HFFc6 (cell line): ENCODE results near the gene PTPRR. TPM values are rescaled to one million over a fixed set of nuclear protein-coding genes. Genes with fewer than 3 reads are reported as not detected.
A peak's percentile ranks its signal among the peaks of the same experiment; 100 is the strongest.

Experiments used
- DNase-seq: peaks from one replicate; pipeline ENCODE4 v3.0.0-alpha.2; 2018
- H3K27ac Mint-ChIP-seq: 2 replicates; pipeline ENCODE4 v1.8.0; 2020; ENCODE audit warnings: mild to moderate bottlenecking, mixed read lengths
- H3K27me3 Mint-ChIP-seq: 2 replicates; pipeline ENCODE4 v1.8.0; 2021; ENCODE audit warnings: mild to moderate bottlenecking, moderate library complexity, mixed read lengths; ENCODE audit not compliant: insufficient read depth
- H3K36me3 Mint-ChIP-seq: 2 replicates; pipeline ENCODE4 v1.8.0; 2021; ENCODE audit warnings: low read depth, mixed read lengths
- H3K4me1 Mint-ChIP-seq: 2 replicates; pipeline ENCODE4 v1.8.0; 2020; ENCODE audit warnings: low read depth, mixed read lengths
- H3K4me3 Mint-ChIP-seq: 2 replicates; pipeline ENCODE4 v1.8.0; 2020; ENCODE audit warnings: mild to moderate bottlenecking, moderate library complexity, mixed read lengths
- H3K9me3 Mint-ChIP-seq: 2 replicates; pipeline ENCODE4 v1.8.0; 2020; ENCODE audit warnings: mild to moderate bottlenecking, mixed read lengths
- total RNA-seq, 6 experiments: library from RNA; stranded (reverse); fragmentation: NEBNext Ultra II Directional; extraction: Animal tissue kit (Norgen Biotek cat#: 25700); gene quantifications; 2 replicates in 1 of 6; 3 replicates in 5 of 6; pipeline ENCODE4 v1.2.3, GENCODE V29; 2021
- TF ChIP-seq, protein P1 (sequence below): fragments of 200-600 bp; sonication (generic); IDR thresholded peaks from 2 replicates; pipeline ENCODE4 v1.5.0; 2021; ENCODE audit warnings: antibody characterized with exemption, mild to moderate bottlenecking

The PTPRR gene
- total RNA-seq, 6 experiments from 2014 or later, result 0.40 to 1.1 (median 0.48) TPM

- TF ChIP-seq, protein P1, sequence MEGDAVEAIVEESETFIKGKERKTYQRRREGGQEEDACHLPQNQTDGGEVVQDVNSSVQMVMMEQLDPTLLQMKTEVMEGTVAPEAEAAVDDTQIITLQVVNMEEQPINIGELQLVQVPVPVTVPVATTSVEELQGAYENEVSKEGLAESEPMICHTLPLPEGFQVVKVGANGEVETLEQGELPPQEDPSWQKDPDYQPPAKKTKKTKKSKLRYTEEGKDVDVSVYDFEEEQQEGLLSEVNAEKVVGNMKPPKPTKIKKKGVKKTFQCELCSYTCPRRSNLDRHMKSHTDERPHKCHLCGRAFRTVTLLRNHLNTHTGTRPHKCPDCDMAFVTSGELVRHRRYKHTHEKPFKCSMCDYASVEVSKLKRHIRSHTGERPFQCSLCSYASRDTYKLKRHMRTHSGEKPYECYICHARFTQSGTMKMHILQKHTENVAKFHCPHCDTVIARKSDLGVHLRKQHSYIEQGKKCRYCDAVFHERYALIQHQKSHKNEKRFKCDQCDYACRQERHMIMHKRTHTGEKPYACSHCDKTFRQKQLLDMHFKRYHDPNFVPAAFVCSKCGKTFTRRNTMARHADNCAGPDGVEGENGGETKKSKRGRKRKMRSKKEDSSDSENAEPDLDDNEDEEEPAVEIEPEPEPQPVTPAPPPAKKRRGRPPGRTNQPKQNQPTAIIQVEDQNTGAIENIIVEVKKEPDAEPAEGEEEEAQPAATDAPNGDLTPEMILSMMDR, result no peak
- H3K4me3 Mint-ChIP-seq, result no peak overlapping the region
- no peaks in the 10 kb centered on the region for H3K36me3 Mint-ChIP-seq
- H3K9me3 Mint-ChIP-seq, result peaks cover 8% of the 10 kb centered on the region
- no peak overlapping the region for H3K27ac Mint-ChIP-seq
- no peak for DNase-seq
- no peaks in the 10 kb centered on the region for H3K4me1 Mint-ChIP-seq
- H3K27me3 Mint-ChIP-seq, result no peaks in the 10 kb centered on the region; the same call in 1 of the 2 replicates
Observed at GRCh38 chr12:70852416-70853150, 68.0 kb downstream of the PTPRR start.

DNA sequence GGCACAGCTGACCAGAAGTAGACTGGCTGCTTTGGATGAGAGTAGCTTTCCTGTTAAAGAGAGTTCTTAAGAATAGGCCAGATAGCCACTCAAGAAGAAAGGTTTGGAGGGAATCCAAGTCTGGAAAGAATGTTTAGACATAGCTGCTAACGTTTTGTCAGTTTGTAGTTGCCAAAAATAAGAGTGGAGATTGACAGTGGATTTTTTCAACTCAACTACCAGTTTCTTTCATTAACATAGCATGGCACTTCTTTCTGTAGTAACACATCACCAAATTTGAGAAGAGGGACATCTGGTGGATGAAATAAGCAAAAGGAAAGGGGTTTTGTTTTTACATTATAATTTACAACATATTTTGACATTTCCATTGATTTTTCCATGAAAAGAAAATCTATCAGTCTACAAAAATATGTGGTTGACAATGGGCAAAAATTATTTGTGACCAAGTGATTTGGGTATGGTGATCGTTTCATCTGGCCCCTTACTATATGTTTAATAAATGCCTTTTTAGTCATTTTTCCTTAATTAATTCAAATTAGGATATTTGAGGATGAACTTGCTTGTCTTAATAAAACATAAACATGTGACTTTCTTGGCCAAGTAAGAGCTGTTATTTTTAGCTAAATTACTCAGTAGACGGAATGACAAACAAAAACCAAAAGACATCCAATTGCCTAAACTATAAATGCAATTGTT lies 71.1 kb downstream of the PTPRR start:
- Mint-ChIP-seq H3K4me1 (no peaks in the 10 kb centered on the region), H3K27ac (no peak overlapping the region)
- DNase-seq, result no peak

DNA sequence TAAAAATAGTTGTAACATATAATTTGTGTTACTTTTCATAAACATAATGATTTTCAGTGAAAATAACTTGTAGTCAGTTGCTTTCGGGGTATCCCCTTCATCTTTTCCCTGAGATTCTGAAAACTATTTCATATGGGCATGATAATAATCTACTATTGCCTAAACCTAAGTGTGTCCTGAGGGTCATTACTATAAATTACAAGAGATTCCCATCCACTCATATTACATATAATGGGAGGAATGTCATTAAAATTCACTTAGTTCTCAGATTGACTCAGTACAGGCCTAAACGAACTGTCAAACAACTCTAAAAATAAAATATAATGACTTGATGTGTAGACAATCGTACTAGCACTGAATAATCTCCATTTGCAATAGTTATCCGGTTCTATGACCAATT lies 72.7 kb downstream of the PTPRR start:
- H3K36me3 Mint-ChIP-seq, result no peaks in the 10 kb centered on the region
- TF ChIP-seq, protein P1, result no peak
- no peaks in the 10 kb centered on the region for H3K27me3 Mint-ChIP-seq
- no peak overlapping the region for H3K27ac Mint-ChIP-seq
- no peaks in the 10 kb centered on the region for H3K4me1 Mint-ChIP-seq
- no peak overlapping the region for H3K4me3 Mint-ChIP-seq
- peaks cover 8% of the 10 kb centered on the region for H3K9me3 Mint-ChIP-seq
- DNase-seq, result no peak

More for the DNA sequence above, 71.1 kb downstream of the PTPRR start:
- Mint-ChIP-seq H3K9me3 (peaks cover 8% of the 10 kb centered on the region), H3K4me3 (no peak overlapping the region), H3K36me3 (no peaks in the 10 kb centered on the region), H3K27me3 (no peaks in the 10 kb centered on the region; the same call in 1 of the 2 replicates)
- TF ChIP-seq, protein P1, result peak; percentile 55; the same call in 1 of the 2 replicates

GRCh38 chr12:70845268-70845667 lies 75.3 kb downstream of the PTPRR start:
- Mint-ChIP-seq H3K9me3 (peaks cover 4% of the 10 kb centered on the region; the same call in 1 of the 2 replicates), H3K27ac (no peak overlapping the region), H3K36me3 (no peaks in the 10 kb centered on the region)

DNA sequence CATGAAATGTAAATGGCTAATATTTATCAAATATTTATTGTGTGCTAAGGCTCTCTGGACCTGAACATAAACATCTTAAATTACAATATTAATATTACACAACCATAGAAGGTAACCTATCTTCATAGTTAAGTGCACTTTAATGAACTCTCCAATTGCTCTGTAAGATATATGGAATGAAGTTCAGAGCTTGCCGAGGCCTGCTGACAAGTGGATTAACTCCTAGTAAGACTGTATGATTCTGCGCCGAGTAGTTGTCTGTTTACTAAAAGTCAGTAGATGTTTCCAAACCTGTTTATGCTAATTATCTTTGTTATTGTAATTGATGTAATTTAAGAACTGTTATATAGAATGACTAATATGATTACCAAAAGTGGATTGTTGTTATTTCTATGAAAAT lies 77.2 kb downstream of the PTPRR start:
- Mint-ChIP-seq H3K9me3 (peaks cover 4% of the 10 kb centered on the region; the same call in 1 of the 2 replicates), H3K27me3 (no peaks in the 10 kb centered on the region), H3K4me1 (no peaks in the 10 kb centered on the region), H3K36me3 (no peaks in the 10 kb centered on the region), H3K4me3 (no peak overlapping the region), H3K27ac (no peak overlapping the region)
- DNase-seq, result no peak
- TF ChIP-seq, protein P1, result no peak

More at GRCh38 chr12:70845268-70845667, 75.3 kb downstream of the PTPRR start:
- no peak for DNase-seq
- Mint-ChIP-seq H3K27me3 (no peaks in the 10 kb centered on the region), H3K4me1 (no peaks in the 10 kb centered on the region), H3K4me3 (no peak overlapping the region)
- TF ChIP-seq, protein P1, result no peak
